ENCODE results near the gene GPR152. TPM values are rescaled to one million over a fixed set of nuclear protein-coding genes. Genes with fewer than 3 reads are reported as not detected.

Gene GPR152
- total RNA-seq, 1 experiment from 2014 or later = not detected

- Mint-ChIP-seq H3K4me3 (no peak overlapping the region; a peak in 1 of 5 replicates), H3K36me3 (ENCODE audit: insufficient read depth in 1 of 3, low read depth in 3 of 3) (peaks cover 8 to 26% (median 16%) of the 10 kb centered on the region in 3 experiments), H3K4me1 (peaks cover 8 to 19% of the 10 kb centered on the region in 2 experiments), H3K27ac (no peak overlapping the region), H3K9me3 (no peaks in the 10 kb centered on the region), H3K27me3 (ENCODE audit: low read depth) (peaks cover 10% of the 10 kb centered on the region)
- H3K27me3 ChIP-seq (ENCODE audit: insufficient read depth, low read length) = no peaks in the 10 kb centered on the region
- no peak overlapping the region for H3K4me2 ChIP-seq (ENCODE audit: insufficient read depth, insufficient read length, low read length)
- H3K14ac ChIP-seq (ENCODE audit: insufficient read depth, low read length) = no peak overlapping the region
- no peaks in the 10 kb centered on the region for H4K20me1 ChIP-seq (ENCODE audit: control insufficient read depth, insufficient read depth, insufficient read length)
- H3K23me2 ChIP-seq (ENCODE audit: insufficient read length, low read depth, low read length, poor library complexity, severe bottlenecking) = peaks cover 12% of the 10 kb centered on the region
- H3K18ac ChIP-seq (ENCODE audit: insufficient read length, low read depth, low read length) = no peak overlapping the region
- no peaks in the 10 kb centered on the region for H3K79me1 ChIP-seq (ENCODE audit: insufficient read depth, low read depth, low read length, poor library complexity, severe bottlenecking)
- no peak for DNase-seq
- no peaks in the 10 kb centered on the region for H3K9me3 ChIP-seq (ENCODE audit: control insufficient read depth, low read depth, low read length)
- H2BK15ac ChIP-seq (ENCODE audit: low read depth, low read length) = no peak overlapping the region
- H3K4ac ChIP-seq (ENCODE audit: low read depth, low read length) = no peak overlapping the region
- H2BK12ac ChIP-seq (ENCODE audit: insufficient read length, low read depth, low read length) = no peak overlapping the region
- no peak overlapping the region for H2AK5ac ChIP-seq (ENCODE audit: insufficient read length, low read length)
- H4K91ac ChIP-seq (ENCODE audit: insufficient read length, low read depth, low read length) = no peak overlapping the region
- WGBS (ENCODE audit: extremely low coverage, insufficient read length, low lambda C conversion rate) = no CpG with 5 or more reads among the region's 18 CpGs
- no peak overlapping the region for H4K8ac ChIP-seq (replicated peaks; ENCODE audit: insufficient read length, low read depth, low read length)
- H3K56ac ChIP-seq (ENCODE audit: insufficient read length, low read depth, low read length) = no peak overlapping the region
- no peak for TF ChIP-seq CTCF (conservative IDR thresholded peaks at IDR 0.05)
- H2BK20ac ChIP-seq (ENCODE audit: low read depth, low read length, poor library complexity, severe bottlenecking) = no peak overlapping the region
- no peak overlapping the region for H2BK5ac ChIP-seq (ENCODE audit: insufficient read length, low read length)
- no peak overlapping the region for H3K9ac ChIP-seq (ENCODE audit: extremely low read depth, insufficient read length, low read length)
- no peaks in the 10 kb centered on the region for H3K4me1 ChIP-seq (ENCODE audit: insufficient read depth, low read length)
- H2AFZ ChIP-seq (ENCODE audit: low read length) = no peak overlapping the region
- no peak overlapping the region for H3K23ac ChIP-seq (ENCODE audit: insufficient read length, low read depth, low read length)
- no peaks in the 10 kb centered on the region for H3K79me2 ChIP-seq (ENCODE audit: insufficient read depth, low read length)
- H2BK120ac ChIP-seq (ENCODE audit: low read depth, low read length, poor library complexity, severe bottlenecking) = no peak overlapping the region
- H3K27ac ChIP-seq (ENCODE audit: insufficient read length, low read depth, low read length) = no peak overlapping the region
- no peak overlapping the region for H3T11ph ChIP-seq (ENCODE audit: low read length)
- no peak overlapping the region for H4K5ac ChIP-seq (ENCODE audit: insufficient read length, low read depth, low read length)
Measured at GRCh38 chr11:67501854-67502253, 49.3 kb upstream of the GPR152 start.
